GM21367 (cell line): ENCODE data around the gene STK38.
"Not testable (repeated sequence)": the region's sequence is repeated elsewhere in the genome, so short reads cannot be mapped to it uniquely, and the experiment has no call there.

ENCODE experiments used
- ATAC-seq: cut with Tn5 transposase; IDR thresholded peaks from one replicate; pipeline ENCODE4 v1.9.1; 2021; ENCODE audit not compliant: unreplicated experiment

STK38 gene

DNA sequence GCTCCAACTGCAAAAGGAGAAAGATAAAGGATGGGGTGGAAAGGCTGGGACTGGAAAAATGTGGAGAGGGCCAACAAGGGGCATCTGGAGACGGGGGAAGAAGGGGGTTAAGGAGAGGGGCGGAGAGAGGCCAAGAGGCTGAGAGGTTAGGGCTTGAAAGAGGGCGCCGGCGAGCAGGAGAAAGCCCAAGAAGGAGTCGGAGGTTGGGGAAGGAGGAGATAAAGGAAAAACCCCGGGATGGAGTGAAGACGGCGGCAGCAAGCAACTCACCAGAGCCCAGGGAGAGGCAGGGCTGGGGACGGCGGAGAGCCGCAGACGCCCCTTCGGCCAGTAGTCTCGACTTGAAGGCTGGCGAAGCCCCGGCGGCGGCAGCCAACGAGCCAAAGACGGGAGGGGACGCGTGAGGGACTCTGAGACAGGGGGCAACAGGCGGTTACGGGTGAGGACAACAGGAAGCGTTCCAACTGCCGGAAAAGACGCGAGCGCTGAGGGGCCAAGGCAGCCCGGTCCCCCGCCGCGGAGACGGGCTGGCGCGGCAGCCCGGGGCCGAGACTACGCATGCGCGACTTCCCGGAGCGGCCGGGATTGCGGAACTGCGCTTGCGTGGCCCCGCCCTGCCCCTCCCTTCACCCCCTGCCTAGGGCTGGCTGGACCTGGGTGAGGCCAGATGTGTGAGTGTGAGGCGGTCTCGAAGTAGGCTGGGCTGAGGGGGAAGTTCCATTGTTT lies at the start of gene STK38:
Gene STK38, minus strand, starts transcription at position 560 of the 726 bp plus-strand sequence. CDS start 7,277 bp downstream, outside the sequence.
- peak; percentile 70 for ATAC-seq

DNA sequence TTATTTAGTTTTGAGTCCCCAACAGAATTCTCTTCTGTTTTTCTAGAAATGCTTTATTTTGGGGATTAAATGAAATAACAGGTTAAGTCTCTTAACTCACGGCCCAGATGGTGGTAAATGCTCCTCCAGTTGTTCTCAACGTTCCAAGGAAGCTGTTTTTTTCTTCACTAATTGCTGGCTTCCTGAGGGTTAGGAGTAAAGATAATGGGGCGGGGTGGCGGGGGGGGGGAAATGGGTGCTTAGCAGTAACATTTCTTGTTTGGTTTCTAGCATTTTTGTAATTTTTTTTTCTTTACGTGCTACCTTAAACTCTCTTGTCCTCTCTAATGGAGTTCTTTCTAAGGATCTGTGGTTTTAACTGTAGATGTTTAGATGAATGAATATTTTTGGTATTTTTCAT lies 49.1 kb upstream of the STK38 start:
- ATAC-seq = no peak

DNA sequence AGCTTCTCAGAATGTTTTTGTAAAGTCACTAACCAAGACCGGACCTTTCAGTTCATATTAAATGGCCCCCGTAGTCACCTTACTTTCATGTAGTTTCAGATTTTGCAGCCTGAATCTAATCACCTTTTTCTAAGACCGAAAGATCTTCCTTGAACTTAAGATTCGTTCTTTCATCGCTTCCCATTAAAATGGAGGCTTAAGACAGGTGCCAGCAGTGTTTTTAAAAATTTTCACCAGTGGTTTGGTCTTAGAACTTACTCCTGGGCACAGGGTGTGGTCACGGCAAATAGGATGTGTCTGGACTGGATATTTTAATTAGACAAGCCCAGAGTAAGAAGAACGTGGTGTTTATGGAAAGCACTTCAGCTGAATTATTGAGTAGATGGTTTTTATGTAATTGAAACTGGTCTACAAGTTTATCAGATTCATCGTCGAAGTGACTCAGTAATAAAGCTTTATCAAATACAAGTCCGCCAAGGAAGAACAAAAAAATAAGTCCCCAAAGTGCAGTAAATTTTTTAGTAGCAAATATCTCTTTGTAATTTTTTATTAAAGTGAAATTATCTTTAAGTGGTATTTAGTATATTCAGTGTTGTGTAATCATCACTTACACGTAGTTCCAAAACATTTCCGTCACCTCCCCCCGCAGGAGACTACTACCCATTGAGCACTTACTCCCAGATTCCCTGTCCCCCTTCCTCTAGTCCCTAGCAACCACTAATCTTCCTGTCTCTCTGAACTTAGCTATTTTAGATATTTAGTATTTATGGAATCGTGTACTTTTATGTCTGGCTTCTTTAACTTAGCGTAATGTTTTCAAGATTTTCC lies 47.8 kb upstream of the STK38 start:
- no peak for ATAC-seq

DNA sequence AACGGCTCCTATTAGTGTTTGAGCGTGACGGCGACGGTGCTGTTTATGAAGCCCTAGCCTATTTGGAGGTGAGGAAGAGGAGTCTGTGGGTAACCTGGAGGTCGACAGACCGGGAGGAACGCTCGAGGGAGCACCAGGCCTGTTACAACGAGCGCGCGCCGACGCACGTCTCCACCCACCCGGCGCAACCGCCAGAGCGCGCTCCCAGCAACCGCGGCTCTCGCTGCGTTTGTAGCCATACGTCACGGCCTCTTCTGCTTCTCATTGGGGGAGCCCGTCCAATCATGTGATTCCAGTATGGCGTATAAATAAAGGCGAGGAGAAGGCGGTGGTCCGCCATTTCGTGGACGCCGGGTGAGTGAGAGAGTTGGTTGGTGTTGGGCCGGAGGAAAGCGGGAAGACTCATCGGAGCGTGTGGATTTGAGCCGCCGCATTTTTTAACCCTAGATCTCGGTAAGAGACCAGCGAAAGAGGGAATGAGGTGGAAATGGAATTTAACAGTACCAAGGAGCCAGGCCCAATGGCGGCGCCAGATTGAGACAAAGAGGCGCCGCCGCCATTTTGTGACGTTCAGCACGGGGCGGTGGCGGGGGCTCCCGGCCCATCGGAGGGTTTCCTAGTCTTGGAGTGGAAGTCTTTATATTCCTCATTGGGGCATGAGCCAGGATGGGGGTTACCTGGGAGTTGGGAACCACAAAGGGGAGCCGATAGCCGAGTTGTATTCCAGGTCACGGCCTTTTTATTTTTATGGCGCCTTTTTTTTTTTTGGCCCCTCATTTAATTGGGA lies 46.9 kb upstream of the STK38 start, which contains the start of gene SRSF3:
Gene SRSF3, plus strand, starts transcription at position 334 of the 787 bp plus-strand sequence. CDS start 2,401 bp downstream, outside the sequence.
- peak; percentile 63 for ATAC-seq

DNA sequence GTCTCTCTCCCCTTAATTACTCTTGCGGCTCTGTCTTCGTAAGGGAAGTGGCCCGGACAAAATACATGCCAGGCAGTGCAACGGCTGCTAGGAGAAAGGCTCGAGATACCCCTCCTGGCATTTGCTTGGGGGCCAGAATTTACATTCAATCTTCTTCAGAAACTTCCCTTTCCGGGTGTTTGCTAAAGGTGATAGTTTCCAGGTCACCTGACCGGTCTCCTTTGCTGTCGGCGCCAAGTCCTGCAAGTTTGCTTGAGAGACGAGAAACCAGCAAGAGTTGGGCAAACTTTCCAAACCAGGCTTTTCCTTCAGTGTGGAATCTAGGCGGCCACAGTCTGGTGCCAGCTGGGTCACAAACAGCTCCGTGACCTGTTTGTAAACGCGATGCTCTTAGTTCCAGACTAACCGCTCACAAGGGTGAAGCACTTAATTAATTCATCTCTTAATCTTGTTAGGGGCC lies 46.3 kb upstream of the STK38 start:
- ATAC-seq = peak; percentile 23

DNA sequence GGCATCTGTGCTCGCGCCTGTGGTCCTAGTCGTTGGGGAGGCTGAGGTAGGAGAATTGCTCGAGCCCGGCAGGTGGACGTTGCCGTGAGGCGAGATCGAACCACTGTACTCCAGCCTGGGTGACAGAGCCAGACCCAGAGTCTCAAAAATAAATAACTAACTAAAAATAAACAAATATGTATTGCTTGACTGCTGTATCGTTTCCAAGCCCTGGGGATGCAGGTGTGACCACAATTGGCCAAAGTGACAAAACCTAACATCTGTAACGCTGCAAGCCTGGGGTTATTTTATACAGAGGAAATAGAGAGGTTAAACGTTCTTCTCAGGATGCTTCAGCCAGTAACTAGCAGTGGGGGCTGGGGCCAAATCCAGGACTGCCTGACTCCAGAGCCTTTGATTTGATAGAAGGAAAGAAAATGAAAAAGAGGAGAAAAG lies 45.0 kb upstream of the STK38 start:
- ATAC-seq = peak; percentile 37

DNA sequence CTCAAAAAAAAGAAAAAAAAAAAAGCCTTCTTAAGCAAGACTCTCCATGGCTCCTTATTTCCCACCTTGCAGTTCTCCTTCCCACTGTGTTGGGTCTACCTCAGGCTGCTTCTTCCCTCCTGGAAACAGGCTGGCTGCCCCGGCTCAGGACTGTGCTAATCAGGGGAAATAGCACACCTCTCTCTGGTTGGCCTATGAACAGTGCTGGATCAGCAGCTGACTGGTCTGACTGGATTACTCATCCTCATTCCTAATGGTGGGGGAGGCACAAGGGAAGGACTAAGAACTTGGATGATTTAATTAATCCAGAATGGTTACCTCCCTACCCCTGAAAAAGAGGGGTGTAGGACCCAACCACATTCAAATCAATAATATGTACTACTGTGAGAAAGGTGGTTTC lies 43.0 kb upstream of the STK38 start:
- ATAC-seq = no peak

DNA sequence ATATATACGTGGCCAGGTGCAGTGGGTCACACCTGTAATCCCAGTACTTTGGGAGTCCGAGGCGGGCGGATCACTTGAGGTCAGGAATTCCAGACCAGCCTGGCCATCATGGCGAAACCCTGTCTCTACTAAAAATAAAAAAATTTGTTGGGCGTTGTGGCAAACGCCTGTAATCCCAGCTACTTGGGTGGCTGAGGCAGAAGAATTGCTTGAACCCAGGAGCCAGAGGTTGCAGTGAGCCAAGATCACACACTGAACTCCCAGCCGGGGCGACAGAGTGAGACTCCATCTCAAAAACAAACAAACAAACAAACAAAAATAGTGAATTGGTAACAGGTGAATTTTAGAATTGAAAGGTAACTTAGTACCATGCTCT lies 41.7 kb upstream of the STK38 start:
- ATAC-seq = not testable (repeated sequence)

DNA sequence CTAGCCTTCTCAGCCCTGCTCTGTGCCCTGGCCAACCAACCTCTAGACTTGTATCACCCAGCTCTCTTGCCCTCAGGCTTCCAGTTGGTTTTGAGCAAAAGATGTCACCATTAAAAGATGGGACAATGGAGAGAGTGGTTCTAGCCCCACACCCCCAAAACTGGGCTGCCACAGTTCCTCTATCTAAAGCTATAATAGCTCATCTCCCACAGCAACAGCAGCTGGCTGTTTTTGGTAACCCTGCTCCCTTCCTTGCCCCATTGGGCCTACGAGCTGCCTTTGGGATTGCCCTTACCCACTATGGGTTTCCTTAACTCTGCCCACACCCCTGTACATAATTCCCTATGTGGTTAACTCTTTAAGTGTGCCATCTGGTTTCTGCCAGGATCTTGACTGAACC lies 39.3 kb upstream of the STK38 start:
- ATAC-seq = no peak

DNA sequence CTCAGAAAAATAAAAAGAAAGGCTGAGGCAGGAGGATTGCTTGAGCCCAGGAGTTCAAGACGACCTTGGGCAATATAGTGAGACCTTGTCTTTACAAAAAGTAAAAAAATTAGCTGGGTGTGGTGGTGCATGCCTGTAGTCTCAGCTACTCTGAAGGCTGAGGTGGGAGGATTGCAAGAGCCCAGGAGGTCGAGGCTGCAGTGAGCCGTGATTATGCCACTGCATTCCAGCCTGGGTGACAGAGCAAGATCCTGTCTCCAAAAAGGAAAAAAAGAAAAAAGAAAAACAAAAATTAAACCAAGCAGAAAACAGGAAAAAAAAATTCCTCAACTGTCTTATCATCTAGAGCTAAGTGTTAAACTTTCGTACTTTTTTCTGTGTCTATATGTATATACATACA lies 34.4 kb upstream of the STK38 start:
- ATAC-seq = no peak

DNA sequence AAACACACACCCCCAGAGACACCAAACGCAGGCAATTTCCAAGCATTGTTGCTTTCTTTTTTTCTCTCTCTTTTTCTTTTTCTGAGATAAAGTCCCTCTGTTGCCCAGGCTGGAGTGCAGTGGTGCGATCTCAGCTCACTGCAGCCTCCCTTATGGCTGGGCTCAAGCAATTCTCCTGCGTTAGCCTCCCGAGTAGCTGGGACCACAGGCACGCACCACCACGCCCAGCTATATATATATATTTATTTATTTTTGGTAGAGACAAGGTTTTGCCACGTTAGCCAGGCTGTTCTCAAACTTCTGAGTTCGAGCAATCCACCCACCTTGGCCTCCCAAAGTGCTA lies 32.9 kb upstream of the STK38 start:
- ATAC-seq = no peak

DNA sequence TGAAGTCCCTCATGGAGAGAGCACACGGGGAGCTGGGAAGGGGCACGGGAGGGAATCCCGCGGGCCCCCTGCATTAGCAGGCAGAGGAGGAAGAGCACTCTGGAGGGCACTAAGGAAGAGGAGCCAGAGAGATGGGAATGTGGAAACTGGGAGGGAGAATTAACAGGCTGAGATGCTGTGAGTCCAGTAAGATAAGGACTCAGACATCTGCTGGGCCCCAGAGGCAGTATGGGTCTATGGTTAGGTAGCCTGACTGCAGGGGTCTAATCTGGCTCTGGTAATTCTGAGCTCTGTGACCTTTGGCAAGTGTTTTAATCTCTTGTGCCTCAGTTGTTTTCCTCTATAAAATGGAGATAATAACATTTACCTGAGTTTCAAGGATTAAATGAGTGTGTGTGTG lies 31.2 kb upstream of the STK38 start:
- no peak for ATAC-seq

DNA sequence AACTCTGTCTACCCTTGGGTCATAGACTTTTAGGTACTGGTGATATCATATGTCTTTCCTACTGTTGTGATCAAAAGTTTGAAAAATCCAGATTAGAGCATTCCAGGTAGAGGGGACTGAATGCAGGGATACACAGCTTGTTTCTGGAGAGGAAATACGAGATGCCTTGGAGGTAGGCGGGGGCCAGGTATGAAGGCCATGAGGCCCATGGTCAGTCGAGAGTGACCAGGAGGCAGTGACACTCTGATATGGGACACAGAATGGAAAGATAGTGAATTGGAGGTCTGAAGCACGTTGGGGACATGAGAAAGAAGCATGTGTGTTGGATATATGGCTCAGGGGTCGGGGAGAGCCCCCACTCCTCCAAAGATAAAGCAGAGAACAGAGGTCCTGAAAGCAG lies 30.8 kb upstream of the STK38 start:
- ATAC-seq = no peak

DNA sequence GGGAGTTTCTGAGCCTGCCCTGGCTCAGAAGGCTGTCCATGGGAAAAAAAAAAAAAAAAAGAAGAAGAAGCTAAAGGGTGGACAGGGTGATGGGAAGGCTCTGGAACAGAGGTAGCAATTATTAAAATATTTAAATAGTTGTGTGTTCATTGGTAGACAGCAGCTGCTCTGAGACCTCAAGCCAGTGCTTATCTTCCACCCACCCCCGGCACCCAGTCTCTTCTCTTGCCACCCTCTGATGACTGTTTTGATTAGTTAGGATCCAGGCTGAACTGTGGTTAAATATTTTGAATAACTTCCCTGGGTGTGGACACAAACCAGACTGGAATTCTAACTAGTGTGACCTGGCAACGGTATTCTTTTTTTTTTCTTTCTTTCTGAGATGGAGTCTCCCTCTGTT lies 30.0 kb upstream of the STK38 start:
- no peak for ATAC-seq

DNA sequence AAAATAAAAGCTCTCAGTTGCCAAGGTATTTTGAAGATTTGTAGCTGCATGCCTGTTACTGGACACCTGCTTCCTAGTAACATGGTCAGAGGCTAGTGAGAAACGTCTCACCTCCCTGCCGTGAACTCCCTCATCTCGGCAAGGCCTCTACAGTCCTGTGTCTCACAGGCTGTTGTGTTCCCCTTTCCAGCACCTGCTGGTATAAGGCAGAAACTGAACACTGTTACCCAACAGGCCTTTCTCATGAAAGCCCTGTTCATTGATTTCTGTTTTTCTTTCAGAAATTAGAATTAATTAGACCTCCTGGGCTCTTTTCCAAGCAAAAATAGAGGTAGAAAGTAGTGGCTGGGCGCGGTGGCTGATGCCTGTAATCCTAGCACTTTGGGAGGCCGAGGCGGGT lies 29.3 kb upstream of the STK38 start:
- ATAC-seq = no peak

DNA sequence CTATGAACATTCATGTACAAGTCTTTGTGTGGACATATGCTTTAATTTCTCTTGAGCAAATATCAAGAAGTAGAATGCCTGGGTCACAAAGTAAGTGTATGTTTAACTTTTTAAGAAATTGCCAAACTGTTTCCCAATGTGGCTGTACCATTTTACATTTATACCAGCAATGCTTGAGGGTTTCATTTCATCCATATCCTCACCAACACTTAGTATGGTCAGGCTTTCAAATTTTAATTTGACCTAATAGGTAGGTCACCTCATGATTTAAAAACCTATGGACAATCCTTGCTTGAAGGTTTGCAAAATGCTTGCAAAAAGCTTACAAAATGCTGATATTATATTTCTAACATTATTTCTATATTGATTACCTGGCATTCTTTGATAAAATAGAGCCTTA lies 27.4 kb upstream of the STK38 start:
- no peak for ATAC-seq

DNA sequence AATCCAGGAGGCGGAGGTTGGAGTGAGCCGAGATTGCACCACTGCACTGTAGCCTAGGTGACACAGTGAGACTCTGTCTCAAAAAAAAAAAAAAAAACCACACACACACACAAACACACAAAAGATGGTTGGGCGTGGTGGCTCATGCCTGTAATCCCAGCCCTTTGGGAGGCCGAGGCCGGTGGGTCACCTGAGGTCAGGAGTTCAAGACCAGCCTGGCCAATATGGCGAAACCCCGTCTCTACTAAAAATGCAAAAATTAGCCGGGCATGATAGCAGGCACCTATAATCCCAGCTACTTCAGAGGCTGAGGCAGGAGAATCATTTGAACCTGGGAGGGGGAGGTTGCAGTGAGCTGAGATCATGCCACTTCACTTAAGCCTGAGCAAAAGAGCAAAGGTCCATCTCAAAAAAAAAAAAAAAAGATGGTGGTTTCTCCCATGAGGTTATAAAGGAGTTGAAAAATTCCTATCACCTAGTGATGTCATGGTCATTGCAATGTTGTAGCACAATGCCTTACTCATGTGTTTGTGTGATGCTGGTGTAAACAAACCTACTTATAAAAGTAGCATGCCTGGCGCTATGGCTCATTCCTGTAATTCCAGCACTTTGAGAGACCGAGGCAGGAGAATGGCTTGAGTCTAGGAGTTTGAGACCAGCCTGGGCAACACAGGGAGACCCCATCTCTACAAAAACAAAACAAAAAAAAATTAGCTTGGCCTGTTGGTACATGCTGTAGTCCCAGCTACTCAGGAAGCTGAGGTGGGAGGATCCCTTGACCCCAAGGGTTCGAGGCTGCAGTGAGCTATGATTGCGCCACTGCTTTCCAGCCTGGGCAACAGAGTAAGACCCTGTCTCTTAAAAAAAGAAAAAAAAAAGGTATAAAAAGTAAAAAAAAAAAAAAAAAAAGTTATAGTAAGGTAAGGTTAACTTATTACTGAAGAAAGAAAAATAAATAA lies 25.4 kb upstream of the STK38 start:
- ATAC-seq = not testable (repeated sequence)

DNA sequence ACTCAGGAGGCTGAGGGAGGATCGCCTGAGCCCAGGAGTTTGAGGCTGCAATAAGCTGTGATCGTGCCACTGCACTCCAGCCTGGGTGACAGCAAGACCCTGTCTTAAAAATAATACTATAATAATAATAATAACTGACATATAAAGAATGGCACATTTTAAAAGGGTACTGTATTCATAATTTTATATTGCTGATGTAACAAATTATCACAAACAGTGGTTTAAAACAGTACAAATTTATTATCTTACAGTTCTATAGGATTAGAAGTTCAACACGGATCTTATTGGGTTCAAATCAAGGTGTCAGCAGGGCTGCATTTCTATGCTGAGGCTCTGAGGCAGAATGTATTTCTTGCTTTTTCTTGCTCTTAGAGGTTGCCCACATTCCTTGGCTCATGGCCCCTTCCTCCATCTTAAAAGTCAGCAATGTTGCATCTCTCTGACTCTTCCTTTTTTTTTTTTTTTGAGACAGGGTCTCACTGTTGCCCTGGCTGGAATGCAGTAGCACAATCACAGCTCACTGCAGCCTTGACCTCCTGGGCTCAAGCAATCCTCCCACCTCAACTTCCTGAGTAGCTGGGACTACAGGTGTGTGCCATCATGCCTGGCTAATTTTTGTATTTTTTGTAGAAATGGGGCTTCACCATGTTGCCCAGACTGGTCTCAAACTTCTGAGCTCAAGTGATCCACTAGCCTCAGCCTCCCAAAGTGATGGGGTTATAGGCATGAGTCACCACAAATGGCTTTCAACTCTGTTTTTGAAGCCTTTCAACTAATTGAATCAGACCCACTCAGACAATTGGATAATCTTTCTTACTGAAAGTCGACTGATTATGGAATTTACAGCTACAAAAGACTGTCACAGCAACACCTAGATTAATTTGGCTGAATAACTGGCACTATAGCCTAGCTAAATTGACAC lies 24.1 kb upstream of the STK38 start:
- ATAC-seq = no peak

DNA sequence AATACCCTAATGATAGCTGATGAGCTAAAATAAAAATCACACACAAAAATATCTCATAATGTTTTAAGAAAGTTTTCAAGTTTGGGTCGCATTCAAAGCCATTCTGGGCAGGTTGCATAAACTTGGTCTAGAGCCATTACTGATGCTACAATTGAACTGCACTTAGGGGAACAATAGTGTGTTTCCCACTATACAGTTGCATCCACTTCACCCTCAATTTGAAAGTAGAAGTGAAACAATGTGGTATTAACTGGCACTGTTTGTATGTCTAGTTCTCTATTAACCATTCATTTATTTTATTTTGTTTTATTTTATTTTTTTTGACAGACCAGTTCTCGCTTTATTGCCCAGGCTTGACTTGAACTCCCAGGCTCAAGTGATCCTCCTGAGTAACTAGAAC lies 23.0 kb upstream of the STK38 start:
- ATAC-seq = no peak
